Suprapubic skin (tissue), 4 donors: ENCODE data around the gene DNM3.

ENCODE experiments used
- EP300 ChIP-seq: sonication (generic); formaldehyde crosslinking; IDR thresholded peaks from one replicate; pipeline ENCODE4 v1.6.1; 2017; ENCODE audit warnings: antibody characterized with exemption
- POLR2A ChIP-seq, 2 donors: fragments of 450-650 bp; IDR thresholded peaks; one replicate each; pipeline ENCODE4 v1.6.1; 2017; ENCODE audit warnings: antibody characterized with exemption in 2 of 2, mild to moderate bottlenecking in 2 of 2, moderate library complexity in 2 of 2
- POLR2AphosphoS5 ChIP-seq, 3 donors: sonication (generic); formaldehyde crosslinking; IDR thresholded peaks; one replicate each; pipeline ENCODE4 v1.6.1; 2017; ENCODE audit warnings: antibody characterized with exemption in 3 of 3
- TF ChIP-seq, protein P1 (sequence below), 2 donors: fragments of 200-600 bp in 1 of 2; fragments of 450-650 bp in 1 of 2; sonication (generic) in 1 of 2; IDR thresholded peaks; one replicate each; pipeline ENCODE4 v1.5.1; 2016 to 2019; ENCODE audit warnings: antibody characterized with exemption in 2 of 2, mild to moderate bottlenecking in 1 of 2, moderate library complexity in 1 of 2

DNA sequence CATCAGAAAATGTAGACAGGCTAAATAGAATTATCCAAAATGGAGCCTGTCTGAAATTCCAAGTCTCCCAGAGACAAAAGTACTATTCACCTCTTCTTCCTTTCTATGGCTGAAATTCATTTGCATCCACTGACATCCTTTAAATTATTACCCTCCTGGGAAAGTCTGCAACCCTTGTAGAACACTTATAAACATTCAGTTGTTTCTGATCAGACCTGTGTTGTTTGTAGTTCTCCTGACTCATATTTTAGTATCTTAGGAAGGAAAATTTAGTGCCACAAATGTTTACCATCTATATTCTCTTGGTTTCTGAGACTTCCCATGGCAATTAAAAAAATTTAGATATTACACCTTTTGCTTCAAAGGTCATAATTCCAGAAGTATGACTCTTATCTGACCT lies 509.6 kb downstream of the DNM3 start:
- TF ChIP-seq, protein P1, sequence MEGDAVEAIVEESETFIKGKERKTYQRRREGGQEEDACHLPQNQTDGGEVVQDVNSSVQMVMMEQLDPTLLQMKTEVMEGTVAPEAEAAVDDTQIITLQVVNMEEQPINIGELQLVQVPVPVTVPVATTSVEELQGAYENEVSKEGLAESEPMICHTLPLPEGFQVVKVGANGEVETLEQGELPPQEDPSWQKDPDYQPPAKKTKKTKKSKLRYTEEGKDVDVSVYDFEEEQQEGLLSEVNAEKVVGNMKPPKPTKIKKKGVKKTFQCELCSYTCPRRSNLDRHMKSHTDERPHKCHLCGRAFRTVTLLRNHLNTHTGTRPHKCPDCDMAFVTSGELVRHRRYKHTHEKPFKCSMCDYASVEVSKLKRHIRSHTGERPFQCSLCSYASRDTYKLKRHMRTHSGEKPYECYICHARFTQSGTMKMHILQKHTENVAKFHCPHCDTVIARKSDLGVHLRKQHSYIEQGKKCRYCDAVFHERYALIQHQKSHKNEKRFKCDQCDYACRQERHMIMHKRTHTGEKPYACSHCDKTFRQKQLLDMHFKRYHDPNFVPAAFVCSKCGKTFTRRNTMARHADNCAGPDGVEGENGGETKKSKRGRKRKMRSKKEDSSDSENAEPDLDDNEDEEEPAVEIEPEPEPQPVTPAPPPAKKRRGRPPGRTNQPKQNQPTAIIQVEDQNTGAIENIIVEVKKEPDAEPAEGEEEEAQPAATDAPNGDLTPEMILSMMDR (IDR thresholded peaks at IDR 0.05), result no peak
- TF ChIP-seq POLR2A (IDR thresholded peaks at IDR 0.05) (no peak), EP300 (no peak), POLR2AphosphoS5 (IDR thresholded peaks at IDR 0.05) (no peak)
